HG02884 (cell line): ENCODE measurements around the gene UBE4B.
"Not testable (repeated sequence)": the region's sequence is repeated elsewhere in the genome, so short reads cannot be mapped to it uniquely, and the experiment has no call there.

Experiments used
- ATAC-seq: cut with Tn5 transposase; IDR thresholded peaks from one replicate; pipeline ENCODE4 v1.9.1; 2021; ENCODE audit warnings: mild to moderate bottlenecking, moderate library complexity; ENCODE audit not compliant: unreplicated experiment

UBE4B gene

GRCh38 chr1:10170239-10170574, 137.4 kb downstream of the UBE4B start:
- ATAC-seq: no peak

GRCh38 chr1:10171105-10171767, 138.5 kb downstream of the UBE4B start:
- no peak for ATAC-seq

GRCh38 chr1:10171995-10172669, 139.4 kb downstream of the UBE4B start:
- ATAC-seq: no peak

- no peak for ATAC-seq
Observed at GRCh38 chr1:10173582-10173981, 140.8 kb downstream of the UBE4B start.

GRCh38 chr1:10177876-10178275, 145.1 kb downstream of the UBE4B start:
- no peak for ATAC-seq

GRCh38 chr1:10178597-10179405, 146.0 kb downstream of the UBE4B start:
- ATAC-seq: no peak

- no peak for ATAC-seq
Observed at GRCh38 chr1:10179406-10180091, 146.8 kb downstream of the UBE4B start.

- no peak for ATAC-seq
Observed at GRCh38 chr1:10181154-10181553, 148.4 kb downstream of the UBE4B start.

- ATAC-seq: no peak
Observed at GRCh38 chr1:10185759-10186158, 153.0 kb downstream of the UBE4B start.

- no peak for ATAC-seq
Observed at GRCh38 chr1:10186331-10187025, 153.7 kb downstream of the UBE4B start.

GRCh38 chr1:10187026-10187334, 154.2 kb downstream of the UBE4B start:
- ATAC-seq: no peak

- ATAC-seq: no peak
Observed at GRCh38 chr1:10188133-10188650, 155.4 kb downstream of the UBE4B start.

GRCh38 chr1:10189659-10190058, 156.9 kb downstream of the UBE4B start:
- ATAC-seq: no peak

- ATAC-seq: no peak
Observed at GRCh38 chr1:10192263-10192662, 159.5 kb downstream of the UBE4B start.

- no peak for ATAC-seq
Observed at GRCh38 chr1:10193288-10193687, 160.5 kb downstream of the UBE4B start.

GRCh38 chr1:10195570-10195969, 162.8 kb downstream of the UBE4B start:
- ATAC-seq: no peak

- ATAC-seq: no peak
Observed at GRCh38 chr1:10196976-10197375, 164.2 kb downstream of the UBE4B start.

- no peak for ATAC-seq
Observed at GRCh38 chr1:10200620-10201019, 167.9 kb downstream of the UBE4B start.

GRCh38 chr1:10204003-10204642, 171.4 kb downstream of the UBE4B start:
- ATAC-seq: no peak

GRCh38 chr1:10205206-10205605, 172.4 kb downstream of the UBE4B start:
- ATAC-seq: not testable (repeated sequence)
